ENCODE measurements around the gene ZNF175.

DNA sequence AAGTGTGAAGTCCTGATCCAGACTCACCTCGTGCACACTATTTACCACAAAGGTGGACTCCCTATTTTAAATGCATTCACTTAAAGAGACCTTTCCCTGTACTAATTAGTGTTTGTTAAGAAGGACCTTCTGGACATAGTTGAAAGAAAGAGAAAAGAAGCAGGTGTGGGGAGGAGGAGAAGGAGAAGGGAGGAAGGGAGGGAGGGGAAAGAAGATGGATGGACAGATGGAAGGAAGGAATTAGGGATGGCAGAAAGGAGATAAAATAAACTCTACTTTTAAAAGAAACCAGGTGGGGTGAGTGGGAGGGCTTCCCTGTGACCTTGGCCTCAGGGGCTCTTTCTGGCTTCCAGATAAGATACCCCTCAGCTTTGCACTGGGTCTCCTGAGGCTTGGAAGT, 21.4 kb downstream of the ZNF175 start:
- no peak for TF ChIP-seq ZNF274 (IDR thresholded peaks at IDR 0.05; ENCODE audit: low read depth, low read length)
- no peak for TF ChIP-seq YY1 (IDR thresholded peaks at IDR 0.05; ENCODE audit: insufficient read depth, insufficient read length)
- TF ChIP-seq SUZ12 (IDR thresholded peaks at IDR 0.05; ENCODE audit: extremely low read depth, insufficient read depth, insufficient read length), result no peak

Measured in NT2/D1 (cell line).